GM12878 (cell line): ENCODE data around the gene CCDC127. TPM values are rescaled to one million over a fixed set of nuclear protein-coding genes. Genes with fewer than 3 reads are reported as not detected.

Experiments used
- ATAC-seq: fragments of 200-7000 bp; cut with Tn5 transposase; 3 replicates; pipeline ENCODE4 v1.9.1; 2020; ENCODE audit warnings: mild to moderate bottlenecking, moderate library complexity
- BruUV-seq: library from RNA; stranded (reverse); fragments of 400-500 nt; replicated peaks from 2 replicates; lab custom pipeline; 2021; lab: Mats Ljungman, UMichigan
- CTCF ChIA-PET: fragments of 300-600 bp; sonication (Branson Sonifier 250); formaldehyde crosslinking; extraction: SDS; loops from one replicate; lab custom pipeline; 2021; ENCODE audit warnings: inconsistent platforms; lab: Yijun Ruan, JAX
- POLR2A ChIA-PET: fragments of 350-600 bp; formaldehyde crosslinking; extraction: SDS; loops from one replicate; lab custom pipeline; 2021; ENCODE audit warnings: inconsistent platforms; lab: Charles Lee
- RAD21 ChIA-PET: fragments of 300-600 bp; sonication (Branson Sonifier 250); formaldehyde crosslinking; loops from one replicate; lab custom pipeline; 2023; ENCODE audit warnings: antibody characterized with exemption; ENCODE audit not compliant: unreplicated experiment; lab: Charles Lee
- SMC1A ChIA-PET: fragments of 300-600 bp; sonication (Branson Sonifier 250); formaldehyde crosslinking; loops from one replicate; lab custom pipeline; 2023; ENCODE audit not compliant: unreplicated experiment, uncharacterized antibody; lab: Charles Lee
- DNase-seq: peaks from one replicate; pipeline ENCODE4 v3.0.0-alpha.2; 2011; ENCODE audit warnings: low read depth, low spot score
- FAIRE-seq: peaks from 3 replicates; lab custom pipeline; 2011; peaks lifted over from hg19 to GRCh38; lab: Jason Lieb, UNC
- H2AFZ ChIP-seq: 2 replicates; pipeline ENCODE4 v1.6.0; 2011; ENCODE audit warnings: low read depth, low read length, control low read depth; ENCODE audit not compliant: control insufficient read depth
- H3K27ac ChIP-seq: 2 replicates; pipeline ENCODE4 v1.5.1; 2011; ENCODE audit warnings: control low read depth; ENCODE audit not compliant: control insufficient read depth, insufficient read depth
- H3K27me3 ChIP-seq, 2 experiments: replicated peaks in 1 of 2; 2 replicates each; pipeline versions ENCODE4 v1.6.0 to v1.6.1; 2011; ENCODE audit warnings: low read length in 1 of 2; ENCODE audit not compliant: control insufficient read depth in 2 of 2, insufficient read depth in 2 of 2
- H3K36me3 ChIP-seq, 2 experiments: 2 replicates each; pipeline ENCODE4 v1.5.1; 2011; ENCODE audit warnings: low read length in 1 of 2; ENCODE audit not compliant: control insufficient read depth in 2 of 2, insufficient read depth in 2 of 2
- H3K4me1 ChIP-seq: 2 replicates; pipeline ENCODE4 v1.6.1; 2011; ENCODE audit warnings: mild to moderate bottlenecking, low read length, moderate library complexity, mixed read lengths; ENCODE audit not compliant: control insufficient read depth, insufficient read depth
- H3K4me2 ChIP-seq: 2 replicates; pipeline ENCODE4 v1.6.0; 2011; ENCODE audit warnings: control low read depth; ENCODE audit not compliant: control insufficient read depth, insufficient read depth
- H3K4me3 ChIP-seq: fragments of 200-600 bp; sonication (generic); 2 replicates; pipeline ENCODE4 v1.5.1; 2016
- H3K79me2 ChIP-seq: 2 replicates; pipeline ENCODE4 v1.6.0; 2011; ENCODE audit warnings: low read length; ENCODE audit not compliant: control insufficient read depth, insufficient read depth
- H3K9ac ChIP-seq: 2 replicates; pipeline ENCODE4 v1.8.0; 2011; ENCODE audit warnings: low read length, control low read depth, mixed read lengths; ENCODE audit not compliant: control insufficient read depth, insufficient read depth
- H3K9me3 ChIP-seq: replicated peaks from 3 replicates; pipeline ENCODE4 v1.5.1; 2011; ENCODE audit warnings: mild to moderate bottlenecking, low read length; ENCODE audit not compliant: control insufficient read depth, insufficient read depth
- H4K20me1 ChIP-seq: 2 replicates; pipeline ENCODE4 v1.6.0; 2011; ENCODE audit not compliant: control insufficient read depth, insufficient read depth
- EED ChIP-seq: sonication (generic); IDR thresholded peaks from 2 replicates; pipeline ENCODE4 v1.6.1; 2016; ENCODE audit warnings: antibody characterized with exemption, low read depth
- NR2C2 ChIP-seq: IDR thresholded peaks from 2 replicates; pipeline ENCODE4 v1.6.1; 2011; ENCODE audit warnings: borderline replicate concordance, low read depth; ENCODE audit not compliant: control insufficient read depth, insufficient read length
- NR2F1 ChIP-seq: fragments of 450-650 bp; conservative IDR thresholded peaks from 2 replicates; pipeline ENCODE4 v1.6.1; 2017; ENCODE audit warnings: mild to moderate bottlenecking
- TAF1 ChIP-seq: IDR thresholded peaks from 2 replicates; pipeline ENCODE4 v1.6.1; 2011; ENCODE audit warnings: mild to moderate bottlenecking, low read depth, low read length, borderline replicate concordance
- TARDBP ChIP-seq: IDR thresholded peaks from 2 replicates; pipeline ENCODE4 v1.6.1; 2016; ENCODE audit warnings: borderline replicate concordance
- ZNF274 ChIP-seq: IDR thresholded peaks from one replicate; pipeline ENCODE4 v1.8.0; 2011; ENCODE audit not compliant: insufficient read length, insufficient read depth
- ZNF384 ChIP-seq: IDR thresholded peaks from 2 replicates; pipeline ENCODE4 v1.6.1; 2012; ENCODE audit warnings: low read depth, mild to moderate bottlenecking, low read length, improper control_type of control experiment, borderline replicate concordance
- WGBS: methylation state at CpG from one replicate; pipeline ENCODE4 v1.1.6; 2016; ENCODE audit warnings: low lambda C conversion rate; ENCODE audit not compliant: insufficient replicate concordance, insufficient coverage; ENCODE audit errors: missing lambda C conversion rate; 5-methylcytosine and 5-hydroxymethylcytosine counted together
- in situ Hi-C: fragments of 300-500 bp; cut with MboI; formaldehyde crosslinking; loops from 9 replicates; pipeline ENCODE4 v1.14.3; 2018; ENCODE audit warnings: mixed read lengths
- intact Hi-C: fragments of 100-400 bp; cut with micrococcal nuclease; formaldehyde crosslinking; loops from one replicate; pipeline ENCODE4 v1.14.2; 2022; ENCODE audit not compliant: unreplicated experiment
- polyA plus RNA-seq, 11 experiments: library from polyadenylated mRNA; depleted of rRNA in 4 of 11; unstranded in 6 of 11; stranded (reverse) in 5 of 11; fragments of >200 nt; fragmentation: Nextera tagmentation in 4 of 11; fragmentation: Illumina TruSeq in 1 of 11; extraction: Ambion mirVana in 4 of 11; extraction: Trizol in 1 of 11; gene quantifications; 1 replicate in 1 of 11; 2 replicates in 10 of 11; pipeline versions ENCODE4 v1.2.1 to v1.2.3, GENCODE V29; 2011 to 2016; ENCODE audit warnings: inconsistent platforms in 2 of 11, missing spikeins in 2 of 11, low read depth in 1 of 11
- total RNA-seq, 4 experiments: library from RNA; depleted of rRNA in 3 of 4; stranded (reverse); fragments of >200 nt in 3 of 4; fragmentation: Illumina TruSeq in 1 of 4; extraction: Trizol in 1 of 4; gene quantifications; 2 replicates each; pipeline versions ENCODE4 v1.2.1 to v1.2.3, GENCODE V29; 2013 to 2021
- TF ChIP-seq, protein P1 (sequence below): fragments of 450-650 bp; IDR thresholded peaks from 2 replicates; pipeline ENCODE4 v1.6.1; 2017; ENCODE audit warnings: low read depth, mild to moderate bottlenecking, moderate library complexity
- TF ChIP-seq, protein P2 (sequence below): fragments of 450-650 bp; IDR thresholded peaks from 2 replicates; pipeline ENCODE4 v1.6.1; 2017; ENCODE audit warnings: mild to moderate bottlenecking, moderate library complexity

CCDC127 gene
- total and polyA plus RNA-seq, 10 of the 15 experiments (the other 5 are each of a cell fraction or from before 2014, with no cell fraction given), result 1.9 to 6.9 (median 2.9) TPM

- ChIA-PET RAD21 (interaction anchor here (1.3 kb wide), 1 partner anchor 127 kb away, joined by 3 read pairs; no protein-coding TSS in a partner anchor), POLR2A (no interaction called here), SMC1A (no interaction called here), CTCF (no interaction called here)
- Histone ChIP-seq H3K4me3 (no peak overlapping the region), H3K9me3 (no peaks in the 10 kb centered on the region), H3K36me3 (no peaks in the 10 kb centered on the region), H3K27ac (no peak overlapping the region), H3K4me1 (peaks cover 32% of the 10 kb centered on the region), H4K20me1 (no peaks in the 10 kb centered on the region; the same call in 1 of the 2 replicates), H3K27me3 (no peaks in the 10 kb centered on the region; a peak in 2 of 4 replicates), H3K9ac (no peak overlapping the region), H2AFZ (no peak overlapping the region), H3K4me2 (peak overlapping the region; percentile 41), H3K79me2 (no peaks in the 10 kb centered on the region)
- 65% methylated on average over 11 of the region's 11 CpGs for WGBS
- no TSS peak for BruUV-seq
- intact Hi-C loops, result no loop called here
- FAIRE-seq (peak; percentile 77), ATAC-seq (no peak), DNase-seq (no peak)
- TF ChIP-seq, protein P1, sequence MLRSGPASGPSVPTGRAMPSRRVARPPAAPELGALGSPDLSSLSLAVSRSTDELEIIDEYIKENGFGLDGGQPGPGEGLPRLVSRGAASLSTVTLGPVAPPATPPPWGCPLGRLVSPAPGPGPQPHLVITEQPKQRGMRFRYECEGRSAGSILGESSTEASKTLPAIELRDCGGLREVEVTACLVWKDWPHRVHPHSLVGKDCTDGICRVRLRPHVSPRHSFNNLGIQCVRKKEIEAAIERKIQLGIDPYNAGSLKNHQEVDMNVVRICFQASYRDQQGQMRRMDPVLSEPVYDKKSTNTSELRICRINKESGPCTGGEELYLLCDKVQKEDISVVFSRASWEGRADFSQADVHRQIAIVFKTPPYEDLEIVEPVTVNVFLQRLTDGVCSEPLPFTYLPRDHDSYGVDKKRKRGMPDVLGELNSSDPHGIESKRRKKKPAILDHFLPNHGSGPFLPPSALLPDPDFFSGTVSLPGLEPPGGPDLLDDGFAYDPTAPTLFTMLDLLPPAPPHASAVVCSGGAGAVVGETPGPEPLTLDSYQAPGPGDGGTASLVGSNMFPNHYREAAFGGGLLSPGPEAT, result no peak
- TF ChIP-seq ZNF274 (no peak), NR2C2 (no peak), NR2F1 (no peak), ZNF384 (no peak), EED (no peak), TARDBP (no peak), TAF1 (no peak)
- TF ChIP-seq, protein P2, sequence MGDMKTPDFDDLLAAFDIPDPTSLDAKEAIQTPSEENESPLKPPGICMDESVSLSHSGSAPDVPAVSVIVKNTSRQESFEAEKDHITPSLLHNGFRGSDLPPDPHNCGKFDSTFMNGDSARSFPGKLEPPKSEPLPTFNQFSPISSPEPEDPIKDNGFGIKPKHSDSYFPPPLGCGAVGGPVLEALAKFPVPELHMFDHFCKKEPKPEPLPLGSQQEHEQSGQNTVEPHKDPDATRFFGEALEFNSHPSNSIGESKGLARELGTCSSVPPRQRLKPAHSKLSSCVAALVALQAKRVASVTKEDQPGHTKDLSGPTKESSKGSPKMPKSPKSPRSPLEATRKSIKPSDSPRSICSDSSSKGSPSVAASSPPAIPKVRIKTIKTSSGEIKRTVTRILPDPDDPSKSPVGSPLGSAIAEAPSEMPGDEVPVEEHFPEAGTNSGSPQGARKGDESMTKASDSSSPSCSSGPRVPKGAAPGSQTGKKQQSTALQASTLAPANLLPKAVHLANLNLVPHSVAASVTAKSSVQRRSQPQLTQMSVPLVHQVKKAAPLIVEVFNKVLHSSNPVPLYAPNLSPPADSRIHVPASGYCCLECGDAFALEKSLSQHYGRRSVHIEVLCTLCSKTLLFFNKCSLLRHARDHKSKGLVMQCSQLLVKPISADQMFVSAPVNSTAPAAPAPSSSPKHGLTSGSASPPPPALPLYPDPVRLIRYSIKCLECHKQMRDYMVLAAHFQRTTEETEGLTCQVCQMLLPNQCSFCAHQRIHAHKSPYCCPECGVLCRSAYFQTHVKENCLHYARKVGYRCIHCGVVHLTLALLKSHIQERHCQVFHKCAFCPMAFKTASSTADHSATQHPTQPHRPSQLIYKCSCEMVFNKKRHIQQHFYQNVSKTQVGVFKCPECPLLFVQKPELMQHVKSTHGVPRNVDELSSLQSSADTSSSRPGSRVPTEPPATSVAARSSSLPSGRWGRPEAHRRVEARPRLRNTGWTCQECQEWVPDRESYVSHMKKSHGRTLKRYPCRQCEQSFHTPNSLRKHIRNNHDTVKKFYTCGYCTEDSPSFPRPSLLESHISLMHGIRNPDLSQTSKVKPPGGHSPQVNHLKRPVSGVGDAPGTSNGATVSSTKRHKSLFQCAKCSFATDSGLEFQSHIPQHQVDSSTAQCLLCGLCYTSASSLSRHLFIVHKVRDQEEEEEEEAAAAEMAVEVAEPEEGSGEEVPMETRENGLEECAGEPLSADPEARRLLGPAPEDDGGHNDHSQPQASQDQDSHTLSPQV, result no peak
- in situ Hi-C loops, result no loop called here
Measured at GRCh38 chr5:189976-190365, 28.0 kb downstream of the CCDC127 start.
